AG20443 (cell line): ENCODE measurements around the gene MRPL37.
"Not testable (repeated sequence)": the region's sequence is repeated elsewhere in the genome, so short reads cannot be mapped to it uniquely, and the experiment has no call there.

Experiments
- DNase-seq: peaks from one replicate; pipeline ENCODE4 v3.0.0; 2012; ENCODE audit warnings: low spot score, mixed read lengths

The MRPL37 gene

GRCh38 chr1:54172614-54173599 lies 27.1 kb upstream of the MRPL37 start:
- no peak for DNase-seq

- no peak for DNase-seq
These were observed 26.3 kb upstream of the MRPL37 start for GRCh38 chr1:54173681-54174080.

- DNase-seq: no peak
These were observed 25.9 kb upstream of the MRPL37 start for GRCh38 chr1:54174106-54174505.

GRCh38 chr1:54176621-54177327 lies 23.2 kb upstream of the MRPL37 start:
- no peak for DNase-seq

- DNase-seq: no peak
These were observed 22.2 kb upstream of the MRPL37 start for GRCh38 chr1:54177726-54178125.

GRCh38 chr1:54178296-54179070 lies 21.5 kb upstream of the MRPL37 start:
- no peak for DNase-seq

- DNase-seq: no peak
These were observed 19.1 kb upstream of the MRPL37 start for GRCh38 chr1:54180701-54181360.

GRCh38 chr1:54186056-54186455 lies 13.9 kb upstream of the MRPL37 start:
- DNase-seq: no peak

GRCh38 chr1:54188291-54188690 lies 11.7 kb upstream of the MRPL37 start:
- no peak for DNase-seq

- no peak for DNase-seq
These were observed 9.4 kb upstream of the MRPL37 start for GRCh38 chr1:54190526-54190925.

- no peak for DNase-seq
These were observed 8.4 kb upstream of the MRPL37 start for GRCh38 chr1:54191525-54191924.

- DNase-seq: no peak
These were observed 6.5 kb upstream of the MRPL37 start for GRCh38 chr1:54193453-54193852.

GRCh38 chr1:54199151-54199764 lies 709 bp upstream of the MRPL37 start:
- DNase-seq: peak; percentile 43

GRCh38 chr1:54200519-54200997 lies 591 bp downstream of the MRPL37 start:
- DNase-seq: peak; percentile 27

- no peak for DNase-seq
These were observed 4.2 kb downstream of the MRPL37 start for GRCh38 chr1:54204199-54204598.

- no peak for DNase-seq
These were observed 7.3 kb downstream of the MRPL37 start for GRCh38 chr1:54207287-54207686.

- not testable (repeated sequence) for DNase-seq
These were observed 7.9 kb downstream of the MRPL37 start for GRCh38 chr1:54207896-54208295.

GRCh38 chr1:54212872-54213271 lies 12.9 kb downstream of the MRPL37 start:
- no peak for DNase-seq

- no peak for DNase-seq
These were observed 15.6 kb downstream of the MRPL37 start for GRCh38 chr1:54215523-54215922.

GRCh38 chr1:54218883-54219687 lies 19.1 kb downstream of the MRPL37 start:
- DNase-seq: no peak

GRCh38 chr1:54219688-54220003 lies 19.7 kb downstream of the MRPL37 start:
- no peak for DNase-seq
